GM23338 (cell line): Measurements from ENCODE around the gene FDXR.

Experiments used
- CREB1 ChIP-seq: fragments of 250-450 bp; sonication (Bioruptor Pico); IDR thresholded peaks from 2 replicates; pipeline ENCODE4 v1.5.0; 2020; ENCODE audit warnings: low read depth, mild to moderate bottlenecking, moderate library complexity
- CTCF ChIP-seq, 2 experiments: fragments of 200-600 bp in 1 of 2; sonication (generic) in 1 of 2; conservative IDR thresholded peaks; 2 replicates each; pipeline versions ENCODE4 v1.5.1 to v1.6.1; 2016 to 2017; ENCODE audit warnings: antibody characterized with exemption in 2 of 2, low read depth in 2 of 2, mild to moderate bottlenecking in 2 of 2, moderate library complexity in 1 of 2
- ETS1 ChIP-seq: IDR thresholded peaks from 2 replicates; pipeline ENCODE4 v1.6.1; 2016; ENCODE audit warnings: antibody characterized with exemption
- EZH2 ChIP-seq: fragments of 200-600 bp; sonication (generic); IDR thresholded peaks from one replicate; pipeline ENCODE4 v1.8.0; 2017; ENCODE audit warnings: antibody characterized with exemption, mild to moderate bottlenecking, low read depth; ENCODE audit not compliant: unreplicated experiment
- EZH2phosphoT487 ChIP-seq: fragments of 200-600 bp; sonication (generic); IDR thresholded peaks from one replicate; pipeline ENCODE4 v1.8.1; 2018; ENCODE audit warnings: antibody characterized with exemption; ENCODE audit not compliant: unreplicated experiment
- JUNB ChIP-seq: IDR thresholded peaks from one replicate; pipeline ENCODE4 v1.6.1; 2016; ENCODE audit warnings: antibody characterized with exemption; ENCODE audit not compliant: unreplicated experiment
- POLR2AphosphoS5 ChIP-seq: IDR thresholded peaks from 2 replicates; pipeline ENCODE4 v1.6.1; 2016; ENCODE audit warnings: antibody characterized with exemption, low read depth
- REST ChIP-seq: IDR thresholded peaks from one replicate; pipeline ENCODE4 v1.6.1; 2018; ENCODE audit warnings: antibody characterized with exemption; ENCODE audit not compliant: unreplicated experiment
- STAT1 ChIP-seq: IDR thresholded peaks from one replicate; pipeline ENCODE4 v1.6.1; 2016; ENCODE audit warnings: antibody characterized with exemption; ENCODE audit not compliant: unreplicated experiment
- ZNF114 ChIP-seq: fragments of 250-450 bp; sonication (Bioruptor Pico); IDR thresholded peaks from 2 replicates; pipeline ENCODE4 v1.5.0; 2020; ENCODE audit warnings: mild to moderate bottlenecking, moderate library complexity

- TF ChIP-seq CTCF (conservative IDR thresholded peaks at IDR 0.05; ENCODE audit: low read depth in 2 of 2) (no peak), EZH2 (no peak), JUNB (no peak), EZH2phosphoT487 (no peak), CREB1 (CRISPR knock-in tag) (no peak), POLR2AphosphoS5 (no peak), REST (no peak), STAT1 (no peak), ETS1 (no peak), ZNF114 (CRISPR knock-in tag) (no peak)
Observed at GRCh38 chr17:74901353-74902135, 28.8 kb upstream of the FDXR start.
